ENCODE data around the gene SOX13.

DNA sequence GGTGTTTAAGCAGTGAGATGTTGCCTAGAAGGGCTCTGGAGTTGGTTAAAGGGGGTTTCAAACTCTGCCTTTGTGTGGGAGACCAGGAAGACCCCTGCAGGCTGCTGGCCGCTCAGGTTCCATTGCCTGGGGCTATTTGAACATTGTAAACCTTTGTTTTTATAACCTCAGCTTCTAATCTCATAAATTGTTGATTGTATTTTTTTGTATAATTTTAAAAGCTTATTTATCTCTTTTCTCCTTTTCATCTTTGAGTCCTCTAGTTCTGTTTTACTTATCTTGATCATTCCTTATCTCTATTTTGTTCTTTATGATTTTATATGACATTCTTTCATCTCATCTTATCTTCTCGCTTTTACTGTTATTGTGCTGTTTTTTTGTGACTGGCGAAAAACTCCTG, 45.5 kb upstream of the SOX13 start:
- TF ChIP-seq POLR2A (IDR thresholded peaks at IDR 0.05): no peak
- TF ChIP-seq, protein P1, sequence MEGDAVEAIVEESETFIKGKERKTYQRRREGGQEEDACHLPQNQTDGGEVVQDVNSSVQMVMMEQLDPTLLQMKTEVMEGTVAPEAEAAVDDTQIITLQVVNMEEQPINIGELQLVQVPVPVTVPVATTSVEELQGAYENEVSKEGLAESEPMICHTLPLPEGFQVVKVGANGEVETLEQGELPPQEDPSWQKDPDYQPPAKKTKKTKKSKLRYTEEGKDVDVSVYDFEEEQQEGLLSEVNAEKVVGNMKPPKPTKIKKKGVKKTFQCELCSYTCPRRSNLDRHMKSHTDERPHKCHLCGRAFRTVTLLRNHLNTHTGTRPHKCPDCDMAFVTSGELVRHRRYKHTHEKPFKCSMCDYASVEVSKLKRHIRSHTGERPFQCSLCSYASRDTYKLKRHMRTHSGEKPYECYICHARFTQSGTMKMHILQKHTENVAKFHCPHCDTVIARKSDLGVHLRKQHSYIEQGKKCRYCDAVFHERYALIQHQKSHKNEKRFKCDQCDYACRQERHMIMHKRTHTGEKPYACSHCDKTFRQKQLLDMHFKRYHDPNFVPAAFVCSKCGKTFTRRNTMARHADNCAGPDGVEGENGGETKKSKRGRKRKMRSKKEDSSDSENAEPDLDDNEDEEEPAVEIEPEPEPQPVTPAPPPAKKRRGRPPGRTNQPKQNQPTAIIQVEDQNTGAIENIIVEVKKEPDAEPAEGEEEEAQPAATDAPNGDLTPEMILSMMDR (IDR thresholded peaks at IDR 0.05): no peak
